Hematopoietic multipotent progenitor cell treated with erythropoietin and hydrocortisone succinate and interleukin-3 and kit ligand, for 4 days (in vitro differentiated cells): ENCODE measurements around the gene RPS19.
"Not testable (repeated sequence)": the region's sequence is repeated elsewhere in the genome, so short reads cannot be mapped to it uniquely, and the experiment has no call there.

Experiments used
- DNase-seq: peaks from one replicate; pipeline ENCODE4 v3.0.0-alpha.2; 2015

RPS19 gene

DNA sequence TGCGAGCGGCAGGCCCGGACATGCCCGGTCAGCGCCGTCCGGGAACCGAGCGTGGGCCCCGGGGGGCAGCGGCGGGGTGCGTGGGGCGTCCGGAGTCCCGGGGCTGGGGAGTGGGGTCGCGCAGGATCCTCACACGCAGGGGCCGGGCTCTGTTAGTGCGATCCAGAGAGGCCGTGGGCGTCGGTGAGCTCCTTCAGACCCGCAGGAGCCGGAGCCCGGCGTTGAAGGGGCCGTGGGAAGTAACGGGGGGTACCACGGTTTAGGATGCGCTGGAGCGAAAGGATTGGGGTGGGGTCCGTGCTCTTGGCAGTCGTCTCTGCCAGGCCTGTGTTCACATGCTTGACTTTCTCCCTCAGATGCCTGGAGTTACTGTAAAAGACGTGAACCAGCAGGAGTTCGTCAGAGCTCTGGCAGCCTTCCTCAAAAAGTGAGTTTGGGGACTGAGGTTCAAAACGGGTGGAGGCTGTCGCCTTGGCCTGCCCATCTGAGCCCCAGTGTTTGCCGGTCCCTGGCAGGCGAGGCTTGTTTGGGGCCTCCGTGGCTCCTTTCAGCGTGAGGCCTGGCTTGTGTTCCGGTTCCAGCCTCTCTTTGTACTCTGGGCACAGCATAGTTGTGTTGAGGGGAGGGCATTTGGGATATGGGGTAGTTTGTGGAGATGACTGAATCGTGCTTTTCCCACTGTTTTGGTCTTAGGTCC lies 512 bp downstream of the RPS19 start:
- no peak for DNase-seq

GRCh38 chr19:41861116-41861768 lies 1.2 kb downstream of the RPS19 start:
- no peak for DNase-seq

GRCh38 chr19:41861846-41862245 lies 1.8 kb downstream of the RPS19 start:
- no peak for DNase-seq

DNA sequence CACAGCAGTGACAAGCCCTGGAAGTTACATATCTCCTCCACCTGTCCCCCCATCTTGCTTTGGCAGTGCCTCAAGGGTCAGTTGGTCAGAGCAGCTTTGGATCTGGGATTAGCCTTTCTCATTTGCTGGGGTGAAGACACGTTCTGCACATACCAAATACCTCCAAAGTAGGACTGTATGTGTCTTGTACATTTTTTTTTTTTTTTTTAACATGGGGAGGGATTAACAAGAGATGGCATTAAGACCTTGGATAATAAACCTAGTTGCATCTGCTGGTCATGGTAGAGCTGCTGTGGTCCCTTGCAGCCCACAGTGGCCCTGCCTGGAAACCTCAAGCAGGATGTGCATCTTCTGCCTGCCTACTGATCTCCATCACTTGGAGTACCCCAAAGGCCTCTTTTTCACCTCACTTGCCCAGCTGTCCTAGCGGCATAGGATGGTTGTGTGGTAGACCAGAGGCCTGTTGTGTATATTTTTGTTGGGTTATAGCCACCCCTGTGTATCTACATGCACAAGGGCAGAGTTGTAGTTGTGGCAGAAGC lies 2.5 kb downstream of the RPS19 start:
- DNase-seq = no peak

DNA sequence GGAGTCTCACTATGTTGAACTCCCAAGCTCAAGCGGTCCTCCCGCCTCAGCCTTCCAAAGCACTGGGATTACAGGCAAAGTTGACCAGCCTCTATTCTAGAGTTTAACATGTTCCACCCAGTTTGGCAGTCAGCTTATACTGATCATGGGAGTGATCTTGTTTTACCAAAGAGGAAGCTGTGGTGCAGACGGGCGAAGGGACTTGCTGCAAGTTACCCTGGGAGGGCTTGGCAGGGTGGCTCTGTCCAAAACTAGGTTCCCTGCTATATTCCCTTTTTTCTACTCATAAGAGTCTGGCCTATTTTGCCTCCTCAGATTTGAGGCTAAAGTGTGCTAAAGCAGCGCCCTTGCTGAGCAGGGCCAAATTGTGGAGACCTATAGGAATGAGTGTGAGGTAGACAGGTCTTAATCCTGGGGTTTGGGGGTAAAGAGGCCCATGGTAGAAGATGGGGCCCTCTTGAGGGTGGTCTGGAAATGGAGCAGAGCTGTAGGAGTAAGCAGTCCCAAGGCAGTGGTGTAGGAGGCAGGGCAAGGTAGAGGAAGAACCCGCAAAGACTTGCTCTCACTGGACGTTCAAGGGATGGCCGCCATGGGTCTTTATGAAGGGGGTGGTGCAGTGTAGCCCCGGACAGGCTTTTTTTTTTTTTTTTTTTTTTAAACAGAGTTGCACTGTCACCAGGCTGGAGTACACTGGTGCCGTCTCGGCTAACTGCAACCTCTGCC lies 3.3 kb downstream of the RPS19 start:
- DNase-seq = peak; percentile 78

- DNase-seq = no peak
Observed at GRCh38 chr19:41864374-41864773, 4.3 kb downstream of the RPS19 start.

GRCh38 chr19:41866284-41866683 lies 6.2 kb downstream of the RPS19 start:
- DNase-seq = no peak

GRCh38 chr19:41868120-41868988 lies 8.3 kb downstream of the RPS19 start:
- DNase-seq = no peak

DNA sequence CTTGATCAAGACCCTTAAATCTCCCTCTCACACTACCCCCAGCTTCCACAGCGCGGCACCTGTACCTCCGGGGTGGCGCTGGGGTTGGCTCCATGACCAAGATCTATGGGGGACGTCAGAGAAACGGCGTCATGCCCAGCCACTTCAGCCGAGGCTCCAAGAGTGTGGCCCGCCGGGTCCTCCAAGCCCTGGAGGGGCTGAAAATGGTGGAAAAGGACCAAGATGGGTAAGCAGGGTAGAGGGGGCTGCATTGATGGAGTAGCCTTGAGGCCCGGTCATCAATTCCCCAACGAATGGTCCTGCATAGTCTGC lies 8.9 kb downstream of the RPS19 start:
- DNase-seq = no peak

DNA sequence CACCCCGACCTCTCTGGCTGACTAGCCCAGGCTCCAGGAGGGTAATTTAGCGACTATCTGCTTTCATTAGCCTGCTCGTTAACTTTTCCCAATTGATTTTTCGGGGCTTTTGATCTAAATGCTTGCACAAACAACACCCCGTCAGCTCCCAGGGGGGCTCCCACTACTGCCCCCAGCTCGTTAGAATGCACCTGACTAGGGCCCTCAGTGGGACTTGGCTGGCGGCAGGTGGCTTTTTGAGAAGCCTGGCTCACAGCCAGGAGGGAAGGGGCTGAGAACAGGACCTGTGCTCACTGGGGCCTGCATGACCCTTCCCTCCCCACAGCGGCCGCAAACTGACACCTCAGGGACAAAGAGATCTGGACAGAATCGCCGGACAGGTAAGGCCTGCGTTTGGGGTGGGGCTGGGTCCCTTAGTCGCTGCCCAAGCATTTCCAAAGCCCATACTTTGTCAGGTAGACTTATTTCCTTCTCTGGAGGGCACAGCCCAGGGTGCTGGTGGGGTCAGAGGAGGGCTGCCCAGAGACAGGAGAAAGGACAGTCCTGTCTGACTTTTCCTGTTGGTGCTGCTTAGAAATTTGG lies 9.4 kb downstream of the RPS19 start:
- DNase-seq = no peak

DNA sequence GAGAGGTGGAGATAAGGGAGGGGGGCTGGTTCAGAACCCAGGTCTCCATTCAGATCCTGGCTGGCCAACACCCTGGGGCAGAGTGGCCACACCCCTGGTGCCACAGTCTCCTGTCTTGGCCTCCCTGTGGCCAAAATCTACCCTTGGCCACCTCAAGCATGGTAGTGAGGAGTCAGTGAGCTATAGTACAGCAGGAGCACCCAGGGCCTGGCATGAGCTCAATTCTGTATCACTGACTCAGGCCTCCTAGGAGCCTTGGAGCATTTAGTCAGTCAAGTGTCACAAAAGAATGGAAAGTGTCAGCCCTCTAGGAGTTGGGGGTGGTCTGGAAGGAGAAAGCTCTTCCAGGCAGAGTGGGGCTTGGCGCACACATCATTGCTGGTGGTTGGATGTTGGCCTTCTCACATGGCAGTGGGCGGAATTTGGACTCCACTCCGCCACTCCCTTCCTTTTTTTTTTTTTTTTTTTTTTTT lies 10.4 kb downstream of the RPS19 start:
- DNase-seq = no peak

DNA sequence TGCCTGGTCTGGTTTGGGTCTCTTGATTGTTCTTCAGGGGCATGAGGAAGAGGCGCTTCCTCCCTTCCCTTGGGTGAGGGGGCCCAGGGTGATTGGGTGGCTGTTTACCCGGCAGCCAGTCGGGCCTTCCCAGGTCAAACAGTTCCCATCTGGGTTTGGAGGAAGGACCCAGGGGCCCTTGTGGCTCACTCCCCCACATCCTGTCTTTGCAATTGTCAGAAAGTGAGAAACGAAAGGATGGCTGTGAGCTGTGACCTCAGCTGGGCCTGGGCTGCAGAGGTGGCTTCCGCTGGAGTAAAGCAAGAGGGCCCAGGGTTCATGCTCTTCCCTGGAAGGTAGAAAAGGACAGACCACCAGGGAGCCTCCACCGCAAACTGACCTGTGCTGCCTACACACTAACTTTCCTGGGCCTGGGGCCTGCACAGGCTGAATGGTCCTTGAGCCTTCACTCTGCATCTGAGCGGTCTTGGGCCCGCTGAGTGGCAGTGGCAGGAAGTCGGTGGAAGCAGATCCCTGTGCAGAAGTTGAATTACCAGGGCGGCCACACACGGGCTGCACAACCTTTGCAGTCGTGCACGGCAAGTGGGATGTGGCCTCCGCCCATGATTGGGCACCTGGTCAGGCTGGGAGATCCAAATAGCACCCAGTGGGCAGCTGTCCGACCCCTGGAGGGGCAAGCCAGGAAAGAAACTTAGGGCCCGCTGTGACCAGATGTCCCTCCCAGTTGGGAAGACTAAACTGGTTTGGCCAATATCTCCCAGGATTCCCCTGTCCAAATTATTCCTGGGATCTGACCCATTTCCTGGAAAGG lies 11.7 kb downstream of the RPS19 start:
- DNase-seq = peak; percentile 74

DNA sequence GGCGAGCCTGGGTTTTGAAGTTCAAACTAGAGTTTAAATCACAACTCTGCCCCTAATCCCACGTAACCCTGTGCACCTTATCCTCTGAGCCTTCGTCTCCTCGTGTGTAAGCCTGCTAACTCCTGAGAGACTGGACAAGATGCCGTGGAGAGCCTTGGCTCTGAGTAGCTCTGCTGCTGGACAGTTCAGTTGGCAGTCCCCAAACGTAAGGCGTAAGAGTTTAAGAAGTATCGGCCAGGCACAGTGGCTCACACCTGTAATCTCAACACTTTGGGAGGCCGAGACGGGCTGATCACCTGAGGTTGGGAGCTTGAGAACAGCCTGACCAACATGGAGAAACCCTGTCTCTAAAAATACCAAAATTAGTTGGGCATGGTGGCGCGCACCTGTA lies 12.3 kb downstream of the RPS19 start:
- no peak for DNase-seq

DNA sequence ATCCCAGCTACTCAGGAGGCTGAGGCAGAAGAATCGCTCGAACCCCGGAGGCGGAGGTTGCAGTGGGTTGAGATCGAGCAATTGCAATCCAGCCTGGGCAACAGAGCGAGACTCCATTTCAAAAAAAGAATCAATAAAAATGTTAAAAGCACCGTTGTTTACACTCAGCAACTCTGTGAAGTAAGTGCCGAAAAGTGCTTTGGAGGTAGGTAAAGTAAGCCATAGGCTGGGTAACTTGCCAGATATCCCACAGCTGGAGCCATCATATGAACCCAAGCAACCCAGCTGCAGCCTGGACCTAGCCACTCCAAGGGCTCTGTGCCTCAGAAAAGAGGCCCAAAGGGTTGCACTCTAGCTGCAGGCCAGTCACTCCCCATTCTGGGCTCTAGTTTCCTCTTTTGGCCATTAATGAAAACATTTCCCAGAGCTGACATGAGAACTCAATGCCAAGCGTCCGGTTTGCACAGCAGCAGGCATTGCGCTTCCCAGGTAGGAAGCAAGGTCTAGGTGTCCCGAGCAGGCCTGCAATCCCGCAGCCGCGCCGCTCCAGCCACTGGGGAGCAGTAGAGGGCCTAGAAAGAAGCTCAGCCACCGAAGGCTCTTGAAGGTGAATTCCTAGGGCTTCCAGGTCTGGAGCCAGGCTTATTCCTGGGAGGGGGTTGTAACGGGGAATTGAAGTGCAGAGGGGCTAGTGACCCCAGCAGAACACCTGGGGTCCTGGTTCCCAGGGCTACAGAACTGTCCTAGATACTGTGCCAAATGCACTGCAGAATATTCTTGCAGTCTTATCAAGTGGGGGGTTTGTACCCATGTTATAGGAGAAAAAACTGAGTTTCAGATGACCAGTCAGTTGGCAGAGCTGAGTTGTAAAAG lies 13.0 kb downstream of the RPS19 start:
- peak; percentile 83 for DNase-seq

GRCh38 chr19:41875973-41876372 lies 15.9 kb downstream of the RPS19 start:
- not testable (repeated sequence) for DNase-seq

- DNase-seq = peak; percentile 90
Observed at GRCh38 chr19:41876847-41877832, 17.1 kb downstream of the RPS19 start, which contains the start of gene CD79A. CD79A (plus strand) TSS chr19:41877279; CDS start chr19:41877305, 26 bp downstream.

- DNase-seq = no peak
Observed at GRCh38 chr19:41877916-41878905, 18.2 kb downstream of the RPS19 start.

DNA sequence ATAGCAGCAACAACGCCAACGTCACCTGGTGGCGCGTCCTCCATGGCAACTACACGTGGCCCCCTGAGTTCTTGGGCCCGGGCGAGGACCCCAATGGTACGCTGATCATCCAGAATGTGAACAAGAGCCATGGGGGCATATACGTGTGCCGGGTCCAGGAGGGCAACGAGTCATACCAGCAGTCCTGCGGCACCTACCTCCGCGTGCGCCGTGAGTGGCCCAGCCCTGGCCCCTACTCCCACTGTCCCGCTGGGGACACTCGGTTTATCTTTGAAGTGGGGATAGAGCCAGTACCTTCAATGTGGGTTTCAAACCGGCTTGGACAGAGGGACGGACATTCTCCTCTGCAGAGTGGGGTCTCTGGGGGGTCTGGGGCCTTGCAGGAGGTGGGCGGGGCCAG lies 19.0 kb downstream of the RPS19 start:
- DNase-seq = no peak
